B cell (primary cell): ENCODE results near the gene PXDC1.

ENCODE experiments used
- EZH2 ChIP-seq: IDR thresholded peaks from 2 replicates; pipeline ENCODE4 v1.6.1; 2012; ENCODE audit warnings: borderline replicate concordance, low read depth, mild to moderate bottlenecking, moderate library complexity, low read length; ENCODE audit not compliant: insufficient read depth, poor library complexity, severe bottlenecking
- TF ChIP-seq, protein P1 (sequence below): fragments of 200-600 bp; IDR thresholded peaks from one replicate; pipeline ENCODE4 v1.8.0; 2022; ENCODE audit warnings: antibody characterized with exemption, mild to moderate bottlenecking

DNA sequence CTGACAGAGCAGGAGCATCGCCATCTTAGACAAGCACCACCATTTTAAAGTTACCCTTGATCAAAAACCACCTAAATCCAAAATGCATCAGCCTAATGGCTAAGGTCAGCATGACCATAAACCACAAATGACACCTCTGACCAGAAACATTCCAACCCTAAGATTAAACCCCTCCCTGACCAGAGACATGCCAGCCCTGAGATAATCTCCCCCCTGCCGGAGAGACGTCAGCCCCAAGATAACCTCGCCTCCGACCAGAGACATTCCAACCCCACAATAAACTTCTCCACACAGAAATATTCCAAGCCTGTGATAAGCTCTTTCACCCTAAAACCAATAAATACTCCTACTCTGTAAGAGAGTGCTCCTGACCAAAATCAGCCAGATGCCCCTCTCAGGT is 53.5 kb downstream of the PXDC1 start:
- TF ChIP-seq, protein P1, sequence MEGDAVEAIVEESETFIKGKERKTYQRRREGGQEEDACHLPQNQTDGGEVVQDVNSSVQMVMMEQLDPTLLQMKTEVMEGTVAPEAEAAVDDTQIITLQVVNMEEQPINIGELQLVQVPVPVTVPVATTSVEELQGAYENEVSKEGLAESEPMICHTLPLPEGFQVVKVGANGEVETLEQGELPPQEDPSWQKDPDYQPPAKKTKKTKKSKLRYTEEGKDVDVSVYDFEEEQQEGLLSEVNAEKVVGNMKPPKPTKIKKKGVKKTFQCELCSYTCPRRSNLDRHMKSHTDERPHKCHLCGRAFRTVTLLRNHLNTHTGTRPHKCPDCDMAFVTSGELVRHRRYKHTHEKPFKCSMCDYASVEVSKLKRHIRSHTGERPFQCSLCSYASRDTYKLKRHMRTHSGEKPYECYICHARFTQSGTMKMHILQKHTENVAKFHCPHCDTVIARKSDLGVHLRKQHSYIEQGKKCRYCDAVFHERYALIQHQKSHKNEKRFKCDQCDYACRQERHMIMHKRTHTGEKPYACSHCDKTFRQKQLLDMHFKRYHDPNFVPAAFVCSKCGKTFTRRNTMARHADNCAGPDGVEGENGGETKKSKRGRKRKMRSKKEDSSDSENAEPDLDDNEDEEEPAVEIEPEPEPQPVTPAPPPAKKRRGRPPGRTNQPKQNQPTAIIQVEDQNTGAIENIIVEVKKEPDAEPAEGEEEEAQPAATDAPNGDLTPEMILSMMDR: no peak
- no peak for TF ChIP-seq EZH2
